Endothelial cell of hepatic sinusoid (primary cell): ENCODE measurements around the gene MED15.

Experiments used
- in situ Hi-C: cut with HindIII; loops from 2 replicates; pipeline ENCODE4 v1.10.0; 2017; ENCODE audit warnings: low sequenced_read_pairs

Gene MED15

DNA sequence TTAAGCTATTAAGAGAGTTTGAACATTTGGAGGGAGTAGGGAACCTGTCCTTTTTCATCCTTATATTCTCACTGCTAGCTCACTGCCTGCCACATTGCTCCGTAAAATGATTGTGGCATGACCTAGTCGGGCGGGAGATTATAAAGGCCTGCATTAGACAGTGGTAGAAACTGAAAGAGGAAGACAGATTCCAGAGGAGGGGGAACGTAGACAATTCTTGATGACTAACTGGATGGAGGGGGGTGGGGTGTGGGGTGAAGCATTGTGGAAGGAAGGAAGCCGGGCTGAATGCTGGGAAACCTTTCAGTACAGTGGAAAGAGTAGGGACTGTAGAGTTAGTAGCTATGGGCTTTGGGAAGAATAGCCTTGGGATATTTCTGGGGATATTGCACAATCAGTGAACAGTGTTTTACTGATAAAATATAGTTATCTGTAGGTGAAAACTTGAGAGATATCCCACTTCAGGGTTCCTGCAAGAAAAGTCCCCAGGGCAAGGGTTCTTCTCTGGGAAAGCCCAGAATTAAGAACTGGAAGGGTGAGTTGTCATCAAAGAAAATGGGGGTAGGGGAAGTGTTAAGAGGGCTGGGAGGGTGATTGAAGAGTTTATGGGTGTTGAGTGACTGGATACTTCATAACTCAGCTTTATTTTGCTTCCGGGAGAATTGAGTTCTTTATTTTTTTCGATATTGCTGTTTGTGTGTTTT lies 2.1 kb downstream of the MED15 start:
- in situ Hi-C loops: loop anchor here (5.0 kb wide), 1 partner anchor 43 kb away; no protein-coding TSS in a partner anchor

DNA sequence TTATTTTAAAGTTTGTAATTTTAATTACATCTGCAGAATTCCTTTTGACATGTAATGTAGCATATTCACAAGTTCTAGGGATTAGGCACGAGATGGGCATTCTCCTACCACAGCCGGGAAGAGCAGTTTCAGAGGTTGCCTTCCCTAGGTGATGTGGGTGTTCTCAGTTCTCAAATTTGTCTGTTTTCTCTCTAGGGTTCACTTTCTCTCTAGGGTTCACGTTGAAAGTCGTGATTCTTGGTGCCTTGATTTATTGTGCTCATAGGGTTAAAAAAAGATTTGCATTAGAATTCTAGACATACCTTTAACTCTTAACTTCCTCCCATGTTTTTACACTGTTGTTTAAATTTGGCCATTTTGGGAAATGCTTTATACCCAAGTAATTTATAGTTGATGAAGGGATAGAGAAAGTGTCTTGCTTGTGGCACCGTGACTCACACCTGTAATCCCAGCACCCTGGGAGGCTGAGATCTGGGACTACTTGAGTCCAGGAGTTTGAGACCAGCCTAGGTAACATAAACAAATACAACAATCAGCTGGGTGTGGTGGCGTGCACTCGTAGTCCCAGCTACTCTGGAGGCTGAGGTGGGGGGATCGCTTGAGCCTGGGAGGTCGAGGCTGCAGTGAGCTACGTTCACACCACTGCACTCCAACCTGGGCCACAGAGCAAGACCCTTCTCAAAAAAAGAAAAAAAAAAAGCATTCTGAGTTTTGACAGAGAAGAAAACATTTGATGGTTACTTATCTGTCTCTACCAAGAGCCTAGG lies 3.6 kb downstream of the MED15 start:
- in situ Hi-C loops: loop anchor here (5.0 kb wide), 1 partner anchor 41 kb away; no protein-coding TSS in a partner anchor

- in situ Hi-C loops: loop anchor here (5.0 kb wide), 1 partner anchor 41 kb away; no protein-coding TSS in a partner anchor
These were observed 4.3 kb downstream of the MED15 start for GRCh38 chr22:20511578-20512229.

DNA sequence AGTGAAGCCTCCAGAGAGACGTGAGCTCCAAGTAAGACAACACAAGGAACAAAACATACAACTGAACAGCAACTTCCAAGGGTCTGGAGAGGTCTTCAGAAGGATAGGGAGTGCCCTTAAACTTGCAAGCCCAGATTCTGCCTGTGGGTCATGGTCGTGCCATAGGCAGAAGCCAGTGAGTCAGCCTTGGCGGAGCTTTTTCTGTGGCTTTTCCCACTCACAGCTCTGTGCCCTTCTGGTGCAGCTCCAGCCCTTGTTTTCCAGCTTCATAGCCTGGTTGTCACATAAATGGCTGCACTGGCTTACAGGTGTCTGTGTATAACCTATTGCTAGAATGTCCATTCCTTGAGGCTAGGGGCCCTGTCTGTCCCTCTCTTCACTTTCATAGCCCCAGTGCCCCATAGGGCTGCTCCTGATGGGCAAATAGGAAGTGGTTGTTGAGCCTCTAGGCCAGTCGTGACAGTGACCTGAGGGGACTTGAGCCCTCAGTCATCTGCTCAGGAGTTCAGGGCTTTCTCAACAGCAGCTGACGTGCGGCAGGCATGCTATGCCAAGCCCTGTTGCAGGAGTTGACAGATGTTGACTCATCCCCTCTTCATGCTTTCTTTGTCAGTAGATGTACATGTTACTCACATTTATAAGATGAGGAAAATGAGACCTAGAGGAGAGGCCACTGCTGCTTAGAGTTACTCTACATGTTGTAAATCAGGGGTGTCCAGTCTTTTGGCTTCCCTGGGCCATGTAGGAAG lies 7.4 kb downstream of the MED15 start:
- in situ Hi-C loops: loop anchor here (5.0 kb wide), 1 partner anchor 37 kb away; no protein-coding TSS in a partner anchor

GRCh38 chr22:20516399-20516798 lies 9.0 kb downstream of the MED15 start:
- in situ Hi-C loops: no loop called here

DNA sequence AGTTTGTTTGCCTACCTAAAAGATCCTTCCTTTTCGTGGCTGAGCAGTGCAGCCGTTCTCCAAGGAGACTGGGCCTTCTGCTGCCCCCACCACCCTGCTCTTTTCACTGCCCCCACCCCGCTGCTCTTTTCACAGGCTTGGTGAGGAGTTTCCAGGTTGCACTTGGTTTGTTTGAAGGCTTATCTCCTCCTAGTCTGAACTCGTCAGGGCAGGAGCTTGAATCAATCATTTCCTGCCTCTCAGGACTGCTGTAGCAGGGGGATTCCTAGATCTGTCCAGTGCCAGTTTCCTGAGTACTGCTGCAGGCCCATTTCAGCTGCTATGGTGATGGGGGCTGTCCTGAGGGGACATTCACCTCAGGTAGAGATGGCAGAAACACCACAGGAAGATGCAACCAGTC lies 10.0 kb downstream of the MED15 start:
- in situ Hi-C loops: no loop called here

DNA sequence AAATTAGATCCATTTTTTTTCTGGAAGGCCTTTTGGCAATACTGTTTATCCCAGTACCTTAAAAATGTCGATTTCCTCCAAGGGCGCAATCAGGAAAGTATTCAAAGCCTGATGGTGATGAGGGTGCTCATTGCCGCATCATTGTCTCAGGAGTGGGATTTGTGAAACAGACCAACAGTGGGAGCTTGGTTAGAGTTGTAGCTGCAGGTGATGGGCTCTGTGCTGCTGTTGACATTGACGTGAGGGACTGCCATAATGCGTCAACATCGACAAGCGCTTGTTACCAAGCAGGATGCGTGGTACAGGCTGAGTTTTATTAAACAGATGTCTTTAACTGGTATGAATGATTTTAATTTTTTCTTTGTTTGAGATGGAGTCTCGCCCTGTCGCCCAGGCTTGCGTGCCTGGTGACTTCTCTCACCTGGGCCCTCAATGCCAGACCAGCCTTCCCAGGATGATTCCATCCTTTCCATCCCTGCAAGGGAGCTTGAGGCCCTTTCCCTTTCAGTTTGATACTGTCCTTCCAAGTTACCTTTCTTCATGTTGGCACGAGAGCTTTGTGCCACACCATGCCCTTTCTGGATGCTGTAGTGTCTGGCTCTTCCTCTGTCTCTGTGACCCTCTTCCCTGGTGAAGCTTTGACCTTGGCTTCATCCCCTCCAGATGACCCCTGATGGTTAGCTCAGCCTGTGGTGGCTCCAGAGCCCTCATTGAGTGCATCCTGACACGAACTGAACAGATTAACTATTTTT lies 10.6 kb downstream of the MED15 start:
- in situ Hi-C loops: no loop called here

DNA sequence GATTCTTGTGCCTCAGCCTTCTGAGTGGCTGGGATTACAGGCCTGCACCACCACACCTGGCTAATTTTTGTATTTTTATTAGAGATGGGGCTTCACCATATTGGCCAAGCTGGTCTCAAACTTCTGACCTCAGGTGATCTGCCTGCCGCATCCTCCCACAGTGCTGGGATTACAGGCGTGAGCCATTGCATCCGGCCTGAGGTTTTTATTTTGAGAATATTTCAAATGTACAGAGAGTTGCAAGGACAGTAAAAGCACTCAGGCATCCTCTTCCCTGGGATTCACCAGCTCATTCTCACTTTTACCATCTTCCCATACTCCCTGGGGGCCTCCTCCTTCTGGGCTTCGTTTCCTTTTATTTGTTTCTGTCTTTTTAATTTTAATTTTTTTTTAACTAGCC lies 12.1 kb downstream of the MED15 start:
- in situ Hi-C loops: no loop called here

- in situ Hi-C loops: no loop called here
These were observed 12.7 kb downstream of the MED15 start for GRCh38 chr22:20520093-20520511.

- in situ Hi-C loops: no loop called here
These were observed 15.0 kb downstream of the MED15 start for GRCh38 chr22:20522134-20523004.

GRCh38 chr22:20523086-20523983 lies 15.9 kb downstream of the MED15 start:
- in situ Hi-C loops: no loop called here

DNA sequence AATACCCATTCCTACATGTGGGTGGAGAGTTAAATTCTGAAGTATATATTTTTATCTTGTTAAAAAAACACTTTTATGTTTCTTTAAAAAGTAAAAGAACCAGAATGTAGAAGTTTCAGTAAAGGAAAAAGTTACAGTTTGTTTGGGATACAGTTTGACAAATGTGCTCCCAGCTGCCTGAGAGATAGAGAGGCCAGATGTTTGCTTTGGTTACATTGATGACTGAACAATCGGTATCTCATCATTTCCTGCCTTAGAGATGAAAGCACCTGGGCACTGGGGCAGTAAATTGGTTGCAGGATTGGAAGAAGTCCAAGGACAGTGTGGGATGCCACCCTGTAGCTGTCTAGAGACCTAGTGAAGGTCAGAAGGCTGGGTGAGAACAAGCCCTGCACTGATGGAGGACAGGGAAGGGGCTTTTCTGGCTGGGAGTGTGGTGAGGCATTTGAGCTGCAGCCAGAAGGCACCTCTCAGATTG lies 16.6 kb downstream of the MED15 start:
- in situ Hi-C loops: no loop called here

- in situ Hi-C loops: no loop called here
These were observed 17.6 kb downstream of the MED15 start for GRCh38 chr22:20525048-20525447.

DNA sequence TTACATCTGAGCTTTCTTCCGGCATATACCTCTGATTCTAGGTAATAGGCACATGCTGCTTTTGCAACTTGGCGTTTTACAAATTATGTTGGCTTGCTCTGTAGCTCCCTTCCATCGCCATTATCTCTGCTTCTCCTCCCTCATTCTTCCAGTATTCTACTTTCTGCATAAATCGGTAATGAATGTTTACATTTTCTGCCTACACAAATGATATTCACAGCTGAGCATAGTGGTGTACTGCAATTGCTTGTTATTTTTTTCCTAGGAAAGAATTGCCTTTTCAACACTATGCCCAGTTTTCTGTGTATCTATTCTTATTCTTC lies 18.9 kb downstream of the MED15 start:
- in situ Hi-C loops: no loop called here

DNA sequence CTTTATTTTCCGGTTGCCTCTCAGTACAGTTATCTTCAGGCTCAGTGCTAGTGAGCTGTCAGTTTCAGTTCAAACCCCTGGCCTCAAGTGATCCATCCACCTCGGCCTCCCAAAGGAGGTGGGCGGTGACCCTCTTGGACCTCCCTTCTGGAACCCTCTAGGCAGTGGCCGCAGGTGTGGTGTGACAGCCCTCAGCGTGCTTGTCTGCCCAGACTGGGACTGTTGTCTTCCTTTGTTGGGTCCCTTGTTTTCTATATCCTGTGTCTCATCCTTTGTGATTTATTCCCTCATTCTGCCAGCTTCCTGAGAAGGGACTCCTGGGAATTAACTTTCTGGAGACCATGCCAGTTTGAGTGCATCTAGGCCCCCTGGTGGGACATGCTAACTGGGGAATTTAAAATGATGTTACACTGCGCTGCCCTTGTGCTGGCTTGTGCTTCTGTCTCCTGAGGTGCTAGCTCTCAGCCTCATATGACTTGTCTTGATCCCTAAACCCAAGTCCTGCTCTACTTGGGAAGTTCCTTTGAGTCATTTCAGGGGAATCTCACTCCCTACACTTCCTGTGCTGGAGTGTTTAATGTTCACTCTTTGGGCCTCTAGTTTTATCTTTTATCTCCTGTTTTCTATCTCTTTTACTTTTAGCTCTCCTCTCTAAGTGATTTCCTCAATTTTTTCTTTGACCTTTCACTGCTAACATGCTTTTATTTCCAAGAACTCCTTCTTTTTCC lies 19.4 kb downstream of the MED15 start:
- in situ Hi-C loops: no loop called here

DNA sequence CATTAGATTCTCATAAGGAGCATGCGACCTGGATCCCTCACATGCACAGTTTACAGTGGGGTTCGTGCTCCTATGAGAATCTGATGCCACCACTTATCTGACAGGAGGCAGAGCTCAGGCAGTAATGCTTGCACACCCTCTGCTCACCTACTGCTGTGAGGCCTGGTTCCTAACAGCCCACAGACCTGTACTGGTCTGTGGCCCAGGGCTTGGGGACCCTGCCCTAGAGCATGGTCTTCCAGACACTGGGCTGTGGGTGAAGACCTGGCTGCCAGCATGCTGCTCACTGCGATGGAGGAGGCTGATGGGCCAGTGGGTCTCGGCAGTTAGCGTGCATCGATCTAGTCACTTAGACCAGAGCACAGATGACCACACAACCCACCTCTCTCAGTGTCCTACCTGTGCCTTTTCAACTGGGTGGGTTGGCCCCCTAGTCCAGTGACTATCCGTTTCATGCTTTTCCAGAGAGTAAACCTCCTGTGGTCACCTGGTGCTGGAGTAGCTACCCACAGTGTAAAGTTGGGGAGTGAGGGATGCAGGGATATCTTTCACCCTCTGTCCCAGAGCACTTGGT lies 21.1 kb downstream of the MED15 start:
- in situ Hi-C loops: no loop called here
